ENCODE results near the gene NOL6.

NOL6 gene

DNA sequence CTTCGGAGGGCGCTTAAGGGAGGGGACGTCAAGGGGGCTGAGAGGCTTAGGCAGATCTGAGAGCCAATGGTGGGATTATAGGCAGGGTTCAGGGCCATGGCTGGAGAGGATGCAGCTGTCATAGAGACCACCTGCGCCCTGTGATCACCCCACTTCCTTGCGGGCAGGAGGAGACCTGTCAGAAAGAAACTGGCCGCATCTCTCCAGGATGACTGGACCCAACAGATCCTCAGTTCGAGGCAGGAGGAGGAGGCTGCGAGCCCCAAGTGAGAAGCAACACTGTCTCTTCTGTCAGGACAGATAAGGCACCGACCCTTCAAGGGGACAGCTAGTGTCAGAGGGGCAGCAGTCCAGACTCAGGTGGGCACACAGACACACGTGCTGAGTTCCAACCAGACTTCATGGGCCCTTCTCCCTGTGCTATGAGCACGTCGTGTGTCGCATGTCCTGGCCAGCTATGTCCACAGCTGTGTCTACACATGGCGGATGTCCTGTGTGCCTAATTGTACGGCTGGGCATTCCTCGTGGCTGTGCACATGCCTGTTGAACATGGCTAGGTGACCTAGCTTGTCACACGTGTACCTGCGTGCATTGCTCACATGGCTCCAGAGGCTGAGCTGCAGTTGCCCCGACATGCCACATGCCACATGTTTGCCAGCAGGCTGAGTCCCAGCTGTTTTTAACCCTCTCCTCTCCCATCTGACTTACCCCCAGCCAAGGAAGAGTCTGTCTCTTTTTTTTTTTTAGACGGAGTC lies 25.7 kb downstream of the NOL6 start:
- FAIRE-seq: no peak

DNA sequence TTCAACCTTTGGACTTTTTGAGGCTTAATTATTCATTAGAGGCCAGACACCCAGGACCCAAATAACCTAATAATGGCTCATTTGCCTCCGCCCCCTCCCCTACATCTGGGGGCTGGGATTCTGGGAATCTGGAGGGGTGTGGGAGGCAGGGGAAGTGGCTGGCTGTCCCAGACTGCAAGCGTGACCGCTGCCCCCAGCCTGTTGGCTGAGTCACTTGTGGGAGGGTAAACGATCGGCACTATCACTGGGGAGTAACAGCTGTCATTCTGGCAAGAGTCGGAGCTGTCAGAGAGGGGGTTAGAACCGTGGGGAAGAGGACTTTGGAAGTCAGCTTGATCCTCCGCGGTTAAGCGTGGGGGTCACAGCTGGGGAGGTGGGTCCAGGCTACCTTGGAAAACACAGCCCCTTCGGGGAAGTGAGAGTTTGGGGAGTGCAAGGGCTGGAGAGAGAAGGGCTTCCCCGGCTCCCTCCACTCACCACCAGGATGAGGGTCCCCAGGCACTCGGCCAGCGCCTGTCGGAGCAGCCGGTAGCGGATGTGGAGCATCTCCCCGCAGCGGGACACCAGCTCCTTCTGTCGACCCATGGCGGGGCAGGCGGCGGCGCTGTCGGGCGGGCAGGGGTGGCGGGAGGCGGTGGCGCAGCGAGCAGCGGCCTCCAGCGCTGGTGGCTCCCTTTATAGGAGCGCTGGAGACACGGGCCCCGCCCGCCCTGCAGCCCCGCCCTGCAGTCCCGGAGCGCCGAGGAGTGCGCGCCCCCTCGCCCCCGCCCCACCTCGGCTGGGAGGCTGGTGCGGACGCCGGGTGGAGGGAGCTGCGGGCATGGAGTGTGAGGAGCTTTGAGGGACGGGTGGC lies 26.6 kb downstream of the NOL6 start, which contains the start of gene AQP3:
TSS of gene AQP3 (minus strand) at position 648 of the 853 bp plus-strand sequence. CDS start at position 585, 63 bp downstream.
- no peak for FAIRE-seq

DNA sequence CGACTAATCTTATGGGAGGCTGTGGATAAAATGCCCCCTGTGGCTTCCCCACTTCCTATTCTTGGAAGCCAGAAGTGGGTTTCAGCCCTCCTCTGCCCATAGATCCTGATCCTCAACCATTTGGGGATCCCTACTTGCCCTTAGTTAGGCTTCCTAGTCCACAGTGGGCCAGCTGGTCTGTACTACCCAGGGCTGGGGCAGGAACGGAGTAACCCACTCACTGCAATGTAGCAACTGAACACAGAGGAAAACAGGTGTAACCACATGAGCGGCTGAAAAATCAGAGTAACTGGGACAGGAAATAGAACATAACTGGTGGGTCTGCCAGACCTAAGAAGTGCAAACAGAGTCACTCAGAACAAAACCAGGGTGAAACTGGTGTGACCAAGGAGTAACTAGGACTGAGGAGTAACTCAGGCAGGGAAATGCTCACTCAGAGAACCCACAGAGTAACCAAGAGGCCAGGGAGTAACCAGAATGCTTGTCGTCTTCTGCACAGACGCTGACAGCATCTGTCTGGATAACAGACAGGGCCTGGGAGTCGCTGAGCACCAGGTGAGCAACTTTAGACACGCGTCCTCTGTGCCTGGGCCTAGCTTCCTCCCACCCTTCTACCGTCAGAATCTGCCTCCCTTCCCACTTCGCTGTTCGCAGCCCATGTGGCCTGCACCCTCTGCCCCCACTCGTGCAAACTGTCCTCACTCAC lies 27.3 kb downstream of the NOL6 start:
- no peak for FAIRE-seq

DNA sequence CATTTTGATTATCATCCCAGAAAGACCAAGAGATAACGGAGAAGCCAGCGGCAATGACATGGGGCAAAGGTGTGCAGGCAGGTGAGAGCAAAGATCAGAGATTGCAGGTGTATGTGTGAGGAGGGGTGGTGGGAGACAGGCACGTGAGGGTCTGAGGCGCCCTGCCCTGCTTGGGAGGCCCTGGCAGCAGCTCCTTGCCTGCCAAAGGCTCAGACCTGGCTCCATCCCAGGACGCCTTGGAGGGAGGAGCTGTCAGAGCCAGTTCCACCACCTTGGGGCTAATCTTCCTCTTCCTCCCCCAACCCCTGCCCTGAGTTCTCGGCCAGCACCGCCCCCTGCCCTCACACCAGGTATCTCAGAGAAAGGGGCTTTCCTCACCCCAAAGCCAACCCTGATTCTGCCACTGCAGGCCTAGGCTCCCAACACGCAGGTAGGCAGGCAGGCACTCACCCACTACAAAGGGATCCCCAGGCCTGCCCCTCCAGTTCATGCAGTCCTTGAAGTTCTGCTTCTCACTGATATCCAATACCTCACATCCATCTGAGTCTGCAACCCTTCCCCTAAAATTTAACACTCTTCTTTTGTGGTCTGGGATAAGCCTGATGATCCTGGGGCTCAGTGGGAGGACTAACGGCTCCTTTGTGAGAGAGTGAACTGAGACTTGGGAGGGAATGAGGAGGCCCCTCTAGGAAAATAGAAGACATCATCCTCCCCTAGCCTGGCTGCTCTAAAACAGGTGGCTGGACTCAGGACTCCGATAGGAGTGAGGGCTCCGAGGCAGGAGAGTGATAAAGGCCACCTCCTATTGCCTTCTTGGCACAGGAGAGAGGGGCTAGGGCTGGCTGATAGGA lies 28.1 kb downstream of the NOL6 start:
- no peak for FAIRE-seq

DNA sequence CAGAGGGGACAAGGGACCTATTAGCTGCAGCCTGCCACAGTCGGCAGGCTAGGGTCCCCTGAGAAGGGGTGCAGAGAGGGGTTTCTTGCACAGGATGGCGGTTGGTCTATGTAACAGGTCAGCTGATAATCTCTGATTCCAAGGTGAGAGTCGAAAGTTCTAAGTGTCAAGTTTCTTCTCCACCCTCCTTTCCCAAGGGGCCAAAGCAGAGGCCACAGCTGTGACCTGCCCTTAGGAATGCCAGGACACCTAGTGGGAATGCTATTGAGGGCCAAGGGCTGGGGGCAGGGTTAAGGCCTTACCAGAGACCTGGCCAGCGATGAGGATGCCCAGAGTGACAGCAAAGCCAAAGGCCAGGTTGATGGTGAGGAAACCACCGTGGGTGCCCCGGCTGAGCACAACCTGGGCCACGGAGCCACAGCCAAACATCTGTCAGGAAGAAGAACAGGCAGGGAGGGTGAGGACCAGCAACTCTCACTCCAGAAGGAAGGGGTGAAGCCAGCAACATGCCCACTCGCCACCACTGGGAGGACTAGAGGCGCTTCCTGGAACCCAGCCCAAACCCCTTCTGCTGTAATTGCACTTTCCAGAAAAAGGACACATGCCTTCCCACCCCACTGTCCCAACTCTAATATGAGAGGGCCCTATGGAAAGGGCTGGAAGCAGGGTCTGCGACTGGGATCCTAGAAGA lies 30.1 kb downstream of the NOL6 start:
- FAIRE-seq: no peak

DNA sequence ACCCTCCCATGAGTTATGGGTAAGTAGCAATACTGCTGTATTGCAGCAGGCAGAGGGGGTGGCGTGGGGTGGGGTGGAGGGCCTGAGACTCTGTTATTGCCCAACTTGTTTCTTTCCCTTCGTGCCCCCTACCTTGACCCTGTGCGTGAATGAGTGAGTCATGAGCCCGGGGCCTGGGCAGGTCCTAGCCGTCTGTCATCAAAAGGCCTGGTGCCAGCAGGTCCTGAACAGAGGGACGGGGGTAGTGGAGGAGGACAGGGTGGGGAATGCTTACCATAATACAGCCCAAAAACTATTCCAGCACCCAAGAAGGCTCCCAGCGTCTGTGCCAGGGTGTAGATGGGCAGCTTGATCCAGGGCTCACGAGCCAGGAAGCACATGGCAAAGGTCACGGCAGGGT lies 30.7 kb downstream of the NOL6 start:
- no peak for FAIRE-seq

DNA sequence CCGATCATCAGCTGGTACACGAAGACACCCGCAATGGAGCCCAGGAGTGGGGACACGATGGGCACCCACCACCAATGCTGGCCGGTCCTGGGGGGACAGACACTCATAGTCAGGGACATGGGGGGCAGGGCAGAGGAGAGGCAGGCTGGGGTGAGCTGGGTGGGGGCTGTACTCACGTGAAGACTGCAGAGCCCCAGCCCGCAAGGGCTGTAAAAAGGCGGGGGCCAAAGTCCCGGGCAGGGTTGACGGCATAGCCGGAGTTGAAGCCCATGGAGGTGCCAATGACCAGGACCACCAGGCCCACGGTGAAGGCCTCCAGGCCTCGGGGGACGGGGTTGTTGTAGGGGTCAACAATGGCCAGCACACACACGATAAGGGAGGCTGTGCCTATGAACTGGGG lies 31.6 kb downstream of the NOL6 start:
- FAIRE-seq: no peak

DNA sequence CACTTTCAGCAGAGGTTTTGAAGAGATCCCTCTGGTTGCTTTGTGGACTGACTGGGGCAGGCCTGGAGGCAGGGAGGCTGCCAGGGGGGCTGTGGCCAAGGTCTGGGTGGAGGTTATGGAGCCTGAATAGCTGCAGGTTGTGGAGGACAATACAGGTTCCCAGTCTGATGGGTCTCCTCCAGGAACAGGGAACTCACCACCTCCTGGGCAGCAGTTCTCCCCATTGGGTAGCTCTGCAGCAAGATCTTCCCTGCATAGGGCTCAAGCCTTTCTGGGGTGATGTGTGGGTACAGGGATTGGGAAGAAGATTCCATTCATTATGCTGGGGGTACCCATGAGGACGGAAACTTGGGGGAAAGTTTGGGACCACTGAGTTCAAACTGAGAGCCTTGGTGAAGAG lies 33.1 kb downstream of the NOL6 start:
- FAIRE-seq: no peak

DNA sequence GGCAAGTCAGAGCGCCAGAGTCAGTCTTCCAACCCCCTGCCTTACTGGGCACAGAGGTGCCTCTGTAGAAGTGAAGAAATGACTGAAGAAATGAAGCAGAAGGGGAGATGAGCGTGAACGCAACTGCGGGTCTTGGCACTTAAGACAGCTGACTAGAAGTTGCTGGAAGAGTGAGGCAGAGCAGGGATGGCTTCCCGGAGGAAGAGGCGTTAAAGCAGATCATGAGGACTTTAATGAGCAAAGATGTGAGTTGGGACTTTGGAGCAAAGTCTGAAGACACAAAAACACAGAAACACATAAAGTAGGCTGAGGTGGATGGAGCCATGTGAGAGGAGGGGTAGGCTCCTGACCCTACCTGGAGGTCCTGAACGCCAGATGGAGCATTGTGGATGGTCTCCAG lies 33.5 kb downstream of the NOL6 start:
- no peak for FAIRE-seq

DNA sequence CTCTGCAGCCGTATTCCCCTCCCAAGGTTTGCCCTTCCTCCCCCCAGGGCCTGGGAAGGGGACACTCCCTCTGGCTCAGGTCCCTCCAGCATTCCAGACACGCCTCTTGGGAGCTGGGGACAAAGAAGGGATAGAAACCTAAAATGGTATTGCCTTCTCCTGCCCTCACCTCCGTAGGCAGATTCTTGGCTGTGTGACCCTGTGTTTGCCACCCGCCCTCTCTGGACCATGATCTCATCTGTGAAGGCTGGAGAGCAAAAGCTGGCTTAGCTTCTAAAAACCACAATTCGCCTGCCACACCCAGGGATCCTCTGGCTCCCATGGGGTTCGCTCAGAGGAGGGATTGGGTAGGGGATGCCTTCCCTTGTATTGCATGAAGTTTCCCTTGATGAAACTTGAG lies 34.0 kb downstream of the NOL6 start:
- FAIRE-seq: no peak

DNA sequence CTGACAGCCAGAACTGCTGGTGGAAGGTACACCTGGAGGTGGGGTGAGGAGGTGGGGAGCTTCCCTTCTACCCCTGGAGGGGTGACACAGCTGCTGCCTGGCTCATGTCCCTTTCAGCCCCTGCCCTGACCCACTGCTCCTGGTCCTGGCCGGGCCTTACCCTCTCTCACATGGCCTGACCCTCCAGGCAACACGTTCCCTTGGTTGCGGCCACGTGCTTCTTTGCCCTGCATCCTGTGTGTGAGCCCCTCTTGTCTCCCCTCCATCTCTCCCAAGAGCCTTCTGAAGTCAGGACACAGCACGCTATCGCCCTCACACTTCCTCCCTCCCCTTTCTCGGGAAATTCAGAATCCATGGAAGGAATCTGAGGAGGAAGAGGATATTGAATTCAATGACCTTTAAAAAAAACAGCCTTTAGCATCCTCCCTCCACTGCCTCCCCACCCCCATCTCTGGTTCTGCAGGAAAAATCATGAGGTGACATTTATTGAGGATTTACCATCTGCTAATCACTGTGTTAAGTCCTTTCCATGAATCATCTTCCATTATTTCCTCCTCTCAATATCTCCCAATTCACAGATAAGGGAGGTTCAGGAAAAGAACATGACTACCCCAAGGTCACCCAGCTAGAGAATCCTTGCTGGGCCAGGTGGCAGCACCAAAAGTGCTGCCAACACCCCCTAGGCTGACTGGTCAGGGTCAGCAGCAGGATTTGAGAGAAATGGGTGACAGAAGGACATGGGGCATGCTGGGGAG lies 34.6 kb downstream of the NOL6 start:
- no peak for FAIRE-seq

DNA sequence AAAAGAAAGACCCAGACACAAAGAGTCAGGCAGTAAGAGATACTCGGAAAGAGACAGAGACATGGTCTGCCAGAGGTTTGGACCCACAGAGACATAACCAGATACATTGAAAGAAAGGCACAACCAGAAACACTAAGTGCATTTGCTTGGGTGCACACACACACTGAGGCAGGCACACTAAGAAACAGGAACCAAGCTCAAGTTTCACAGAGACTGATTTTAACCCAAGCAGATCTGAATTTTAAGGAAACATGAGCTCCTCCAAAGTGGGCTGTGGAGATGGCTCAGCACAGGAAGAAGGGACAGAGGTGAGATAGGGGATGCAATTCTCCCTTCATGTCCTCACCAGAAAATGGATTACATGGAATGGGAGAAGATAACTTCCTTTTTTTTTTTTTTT lies 35.8 kb downstream of the NOL6 start:
- FAIRE-seq: no peak

DNA sequence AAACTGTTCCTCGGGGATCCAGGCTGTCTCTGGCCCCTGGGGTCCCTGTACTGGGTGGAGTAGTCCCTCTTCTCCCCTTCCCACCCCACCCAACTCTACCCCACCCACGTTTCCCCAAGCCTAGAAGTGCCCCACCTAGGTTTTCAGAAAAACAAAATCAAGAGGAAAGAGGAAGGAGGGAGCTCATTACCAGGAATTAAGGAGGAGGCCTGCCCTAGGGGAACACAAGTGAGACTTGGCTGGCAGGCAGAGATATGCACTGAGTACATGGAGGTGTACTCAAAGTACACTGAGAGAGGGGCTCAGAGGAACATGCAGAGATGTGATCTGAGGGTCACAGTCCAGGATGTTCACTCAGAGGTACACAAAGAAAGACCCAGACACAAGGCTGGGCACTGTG lies 36.5 kb downstream of the NOL6 start:
- no peak for FAIRE-seq

DNA sequence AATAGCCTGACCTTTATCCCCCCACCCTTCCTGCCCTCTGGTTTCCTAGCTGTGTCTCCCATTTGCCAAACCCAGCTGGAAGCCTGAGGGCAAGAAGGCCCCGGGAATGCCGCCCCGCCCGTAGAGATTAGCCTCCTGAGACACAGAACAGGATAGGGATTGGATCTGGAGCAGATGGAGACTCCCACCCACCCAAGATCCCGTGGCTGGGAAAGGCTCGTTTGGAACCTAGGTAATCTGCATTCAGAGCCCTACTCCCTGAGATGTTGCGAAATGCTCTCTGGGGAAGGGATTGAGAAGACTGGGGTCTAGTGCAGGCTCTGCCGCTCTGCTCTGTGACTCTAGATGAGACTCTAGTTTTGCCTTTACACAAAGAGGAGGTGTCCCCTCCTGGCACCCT lies 37.3 kb downstream of the NOL6 start:
- FAIRE-seq: no peak

DNA sequence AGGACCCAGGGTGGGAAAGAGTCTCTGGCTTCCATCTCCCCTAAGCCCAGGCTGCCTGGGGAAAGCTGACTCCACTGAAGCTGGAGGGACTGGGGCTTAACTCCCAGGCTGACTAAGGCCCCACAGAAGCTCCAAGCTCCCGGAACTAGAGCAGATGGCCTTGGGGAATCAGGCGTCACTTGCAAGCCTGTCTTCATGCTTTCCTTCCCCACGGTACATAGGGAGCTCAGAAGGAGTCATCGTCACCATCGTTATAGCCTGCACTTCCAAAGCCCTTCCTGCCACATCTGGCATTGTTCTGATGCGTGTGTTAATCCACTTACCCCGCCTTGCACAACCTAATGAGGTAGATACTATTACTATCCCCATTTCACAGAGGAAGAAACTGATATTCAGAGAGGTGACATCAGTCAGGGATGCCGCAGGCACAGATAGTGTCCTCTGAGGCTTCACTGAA lies 37.9 kb downstream of the NOL6 start:
- no peak for FAIRE-seq

DNA sequence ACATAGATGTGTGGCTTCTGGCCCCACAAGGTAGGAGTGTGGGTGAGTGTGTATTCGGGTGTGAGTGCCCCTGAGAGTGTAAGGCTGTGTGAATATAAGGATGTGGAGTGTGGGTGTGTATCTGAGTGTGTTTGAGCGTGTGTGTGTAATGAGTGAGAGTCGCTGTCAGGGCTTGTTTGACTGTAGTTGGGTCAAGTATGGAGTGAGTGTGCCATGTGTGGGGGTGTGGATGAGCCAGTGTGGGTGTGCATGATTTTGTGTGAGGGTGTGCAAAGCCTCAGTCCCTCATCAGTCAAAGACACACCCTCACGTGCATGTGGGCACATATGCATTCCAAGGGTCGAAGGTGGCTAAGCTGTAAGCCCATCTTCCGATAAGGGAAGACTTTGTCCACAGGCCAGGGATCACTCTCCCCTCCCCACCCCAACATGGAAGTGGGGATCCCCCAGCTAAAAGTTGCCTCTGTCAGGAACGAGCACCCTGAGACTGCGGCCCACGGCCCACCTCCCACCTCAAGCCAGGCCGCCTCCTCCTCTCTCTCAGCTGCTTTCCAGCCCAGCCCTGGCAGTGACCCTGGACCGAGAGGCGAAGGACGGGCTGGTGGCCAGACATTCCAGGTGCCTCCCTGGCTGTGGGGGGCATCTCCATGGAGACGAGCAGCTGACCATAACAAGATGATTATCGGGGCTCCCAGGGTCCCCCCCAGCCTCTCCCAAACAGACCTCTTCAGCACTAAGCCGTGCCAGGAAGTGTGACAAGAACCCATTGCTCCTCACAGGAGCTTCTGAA lies 39.2 kb downstream of the NOL6 start:
- FAIRE-seq: no peak

DNA sequence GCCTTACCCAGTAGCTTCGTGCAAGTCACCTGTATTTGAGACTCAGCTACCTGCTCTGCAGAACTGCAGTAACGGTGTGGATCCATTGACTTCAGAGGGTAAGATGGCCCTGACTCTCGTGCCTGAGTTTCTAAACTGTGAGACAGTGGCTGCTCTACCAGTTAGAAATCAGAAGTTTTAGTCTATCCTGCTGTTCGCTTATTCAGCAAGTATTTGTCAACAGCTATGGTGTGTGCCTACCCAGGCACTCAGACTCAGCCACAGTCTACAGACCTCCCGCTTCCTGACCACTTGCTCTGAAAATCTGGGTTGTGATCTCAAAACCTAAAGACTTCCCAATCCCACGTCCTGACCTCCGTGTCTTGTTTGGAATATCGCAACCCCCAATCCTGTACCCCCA lies 39.9 kb downstream of the NOL6 start:
- no peak for FAIRE-seq

DNA sequence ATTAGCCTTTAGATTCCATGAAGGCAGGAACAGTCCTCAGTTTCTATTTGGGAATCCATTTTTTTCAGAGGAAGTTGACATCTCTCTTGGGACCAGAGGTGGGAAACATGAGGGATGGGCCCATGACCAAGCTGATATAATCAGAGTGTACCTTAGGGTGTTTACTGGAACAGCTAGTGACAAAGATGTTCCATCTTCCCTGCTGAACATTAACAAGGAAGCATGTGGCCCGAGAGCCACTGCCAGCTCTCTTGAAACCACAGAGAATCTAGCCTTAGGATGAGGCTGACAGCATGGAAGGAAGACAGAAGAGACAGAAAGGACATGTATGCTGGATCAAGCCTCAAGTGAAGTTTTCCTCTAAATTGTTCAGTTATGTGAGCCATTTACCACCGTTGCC lies 42.3 kb downstream of the NOL6 start:
- no peak for FAIRE-seq

DNA sequence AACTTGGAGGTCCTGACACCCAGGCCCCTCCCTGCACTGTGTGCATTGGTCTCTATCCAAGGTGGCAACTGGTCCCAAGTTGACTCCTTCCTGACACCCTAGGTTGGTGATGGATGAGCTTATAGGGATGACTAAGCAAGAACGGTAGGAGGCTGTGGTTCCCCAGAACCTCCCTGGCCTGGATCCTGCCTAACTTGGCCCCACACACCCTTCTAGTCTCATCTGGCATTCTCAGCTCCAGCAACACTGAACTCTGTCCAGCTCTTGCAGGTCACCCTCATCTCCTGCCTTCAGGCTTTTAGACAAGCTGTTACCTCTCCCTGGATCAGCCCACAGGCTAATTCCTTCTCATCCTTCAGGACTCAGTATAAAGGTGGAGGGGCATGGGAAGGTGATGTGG lies 42.8 kb downstream of the NOL6 start:
- no peak for FAIRE-seq

DNA sequence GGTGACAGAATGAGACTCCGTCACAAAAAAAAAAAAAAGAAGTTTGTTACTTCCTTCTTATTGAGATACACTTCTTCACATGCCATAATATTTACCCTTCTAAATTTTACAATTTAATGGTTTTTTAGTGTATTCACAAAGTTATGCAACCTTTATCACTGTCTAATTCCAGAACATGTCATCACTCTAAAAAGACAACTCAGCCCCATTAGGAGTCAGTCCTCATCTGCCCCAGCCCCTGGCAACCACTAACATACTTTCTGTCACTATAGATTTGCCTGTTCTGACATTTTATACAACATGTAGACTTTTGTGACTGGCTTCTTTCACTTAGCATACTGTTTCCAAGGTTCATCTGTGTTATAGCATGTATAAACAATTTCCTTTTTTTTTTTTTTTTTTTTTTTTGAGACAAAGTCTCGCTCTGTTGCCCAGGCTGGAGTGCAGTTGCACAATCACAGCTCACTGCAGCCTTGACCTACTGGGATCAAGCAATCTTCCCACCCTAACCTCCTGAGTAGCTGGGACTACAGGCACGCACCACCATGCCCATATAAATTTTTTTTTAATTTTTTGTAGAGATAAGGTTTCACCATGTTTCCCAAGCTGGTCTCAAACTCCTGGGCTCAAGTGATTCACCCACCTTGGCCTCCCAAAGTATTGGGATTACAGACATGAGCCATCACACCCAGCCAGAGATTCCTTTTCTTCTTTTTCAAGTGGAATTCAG lies 44.3 kb downstream of the NOL6 start:
- FAIRE-seq: no peak

Measured in A204.1 (cell line).